ENCODE measurements around the gene MYBPH.

The MYBPH gene

DNA sequence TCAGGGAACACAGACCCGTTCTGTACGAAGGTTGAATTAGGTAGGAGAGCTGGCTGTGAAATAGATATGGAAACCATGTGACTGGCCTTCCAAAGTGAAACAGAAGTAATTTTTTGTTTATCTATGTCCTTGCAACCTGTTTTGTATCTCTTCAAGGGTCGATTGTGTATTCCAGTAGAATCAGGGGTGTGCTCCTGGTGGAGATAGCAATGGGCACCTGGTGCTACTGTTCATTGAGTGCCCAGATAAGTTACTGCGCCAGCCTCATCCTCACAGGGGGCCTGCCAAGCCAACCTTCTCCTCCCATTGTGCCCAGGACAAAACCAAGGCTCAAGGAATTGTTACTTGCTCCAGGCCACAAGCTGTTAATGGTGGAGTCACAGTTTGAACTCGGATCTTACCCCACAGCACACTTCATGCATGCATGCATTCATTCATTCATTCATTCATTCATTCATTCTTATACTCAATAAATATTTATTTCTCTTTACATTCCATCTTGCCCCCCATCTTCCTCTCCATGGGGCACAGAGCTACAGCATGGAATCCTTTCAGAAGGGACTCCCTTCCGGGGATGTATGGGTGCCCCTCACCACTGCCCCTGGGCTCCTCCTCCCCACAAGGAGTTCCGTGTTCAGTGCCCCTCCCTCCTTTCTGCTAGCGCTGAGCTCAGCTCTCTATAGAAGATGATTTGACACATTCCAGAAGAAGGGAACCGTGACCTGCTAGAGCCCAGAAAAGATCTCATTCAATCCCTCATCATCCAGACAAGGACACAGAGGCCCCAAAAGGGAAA, 24.1 kb downstream of the MYBPH start:
- no peak overlapping the region for H3K27ac ChIP-seq
- no peaks in the 10 kb centered on the region for H3K36me3 ChIP-seq (ENCODE audit: insufficient read depth)
- no peaks in the 10 kb centered on the region for H3K79me2 ChIP-seq (ENCODE audit: insufficient read depth, low read depth)
- peaks cover 11% of the 10 kb centered on the region; the same call in 1 of the 2 replicates for H3K27me3 ChIP-seq (ENCODE audit: insufficient read depth, low read depth)
- no peak overlapping the region for H2AFZ ChIP-seq (ENCODE audit: low read depth)
- TF ChIP-seq, protein P1, sequence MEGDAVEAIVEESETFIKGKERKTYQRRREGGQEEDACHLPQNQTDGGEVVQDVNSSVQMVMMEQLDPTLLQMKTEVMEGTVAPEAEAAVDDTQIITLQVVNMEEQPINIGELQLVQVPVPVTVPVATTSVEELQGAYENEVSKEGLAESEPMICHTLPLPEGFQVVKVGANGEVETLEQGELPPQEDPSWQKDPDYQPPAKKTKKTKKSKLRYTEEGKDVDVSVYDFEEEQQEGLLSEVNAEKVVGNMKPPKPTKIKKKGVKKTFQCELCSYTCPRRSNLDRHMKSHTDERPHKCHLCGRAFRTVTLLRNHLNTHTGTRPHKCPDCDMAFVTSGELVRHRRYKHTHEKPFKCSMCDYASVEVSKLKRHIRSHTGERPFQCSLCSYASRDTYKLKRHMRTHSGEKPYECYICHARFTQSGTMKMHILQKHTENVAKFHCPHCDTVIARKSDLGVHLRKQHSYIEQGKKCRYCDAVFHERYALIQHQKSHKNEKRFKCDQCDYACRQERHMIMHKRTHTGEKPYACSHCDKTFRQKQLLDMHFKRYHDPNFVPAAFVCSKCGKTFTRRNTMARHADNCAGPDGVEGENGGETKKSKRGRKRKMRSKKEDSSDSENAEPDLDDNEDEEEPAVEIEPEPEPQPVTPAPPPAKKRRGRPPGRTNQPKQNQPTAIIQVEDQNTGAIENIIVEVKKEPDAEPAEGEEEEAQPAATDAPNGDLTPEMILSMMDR (conservative IDR thresholded peaks at IDR 0.05; ENCODE audit: low read depth, low read length): no peak
- no peak overlapping the region for H3K4me3 ChIP-seq (IDR thresholded peaks at IDR 0.05; ENCODE audit: insufficient read depth, low read depth, low read length)
- no peak overlapping the region for H3K4me2 ChIP-seq
- H4K20me1 ChIP-seq (ENCODE audit: insufficient read depth): no peaks in the 10 kb centered on the region
- H3K4me1 ChIP-seq (ENCODE audit: low read depth, poor library complexity, severe bottlenecking): no peaks in the 10 kb centered on the region
- no peak overlapping the region for H3K9ac ChIP-seq

DNA sequence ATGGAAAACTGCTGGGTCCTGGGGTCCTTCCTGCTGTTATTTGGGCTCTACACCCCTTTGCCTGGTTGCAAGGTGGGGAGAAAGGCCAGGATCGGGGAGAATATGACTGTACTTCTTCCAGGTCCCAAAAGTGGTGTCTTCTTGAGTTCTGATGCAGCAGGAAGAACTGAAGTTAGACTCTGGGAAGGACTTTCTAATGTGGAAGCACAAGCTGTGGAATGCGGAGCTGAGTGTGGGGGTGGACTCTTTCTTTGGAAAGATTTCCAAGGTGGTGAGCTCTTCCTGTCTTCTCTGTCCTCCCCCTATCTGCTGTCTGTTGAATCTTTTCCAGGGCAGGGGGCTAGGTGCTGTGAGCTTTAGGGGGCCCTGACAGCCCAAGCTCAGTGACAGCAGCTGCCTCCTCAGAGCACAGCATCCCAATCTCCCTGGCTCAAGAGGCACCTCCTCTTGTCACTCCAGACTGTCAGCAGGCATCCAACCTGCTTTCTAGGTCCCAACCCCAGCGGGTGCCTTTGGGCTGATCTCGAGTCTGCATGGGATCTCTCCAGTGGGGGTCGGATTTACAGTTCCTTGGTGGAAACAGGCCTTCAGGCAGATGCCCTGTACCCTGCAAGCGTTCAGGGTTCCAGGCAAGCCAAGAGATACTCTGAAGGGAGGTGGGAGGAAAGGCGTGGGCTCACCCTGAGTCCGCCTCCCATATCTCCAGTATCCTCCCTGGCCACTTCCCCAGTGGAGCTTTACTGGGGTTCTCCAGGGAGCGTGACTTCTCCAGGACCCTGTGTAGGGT, 24.9 kb downstream of the MYBPH start:
- Histone ChIP-seq H4K20me1 (ENCODE audit: insufficient read depth) (no peaks in the 10 kb centered on the region), H3K4me2 (no peak overlapping the region), H3K27ac (no peak overlapping the region), H3K4me3 (IDR thresholded peaks at IDR 0.05; ENCODE audit: insufficient read depth, low read depth, low read length) (no peak overlapping the region), H3K36me3 (ENCODE audit: insufficient read depth) (no peaks in the 10 kb centered on the region), H2AFZ (ENCODE audit: low read depth) (no peak overlapping the region), H3K9ac (no peak overlapping the region), H3K4me1 (ENCODE audit: low read depth, poor library complexity, severe bottlenecking) (no peaks in the 10 kb centered on the region), H3K79me2 (ENCODE audit: insufficient read depth, low read depth) (no peaks in the 10 kb centered on the region), H3K27me3 (ENCODE audit: insufficient read depth, low read depth) (peaks cover 11% of the 10 kb centered on the region; the same call in 1 of the 2 replicates)
- TF ChIP-seq, protein P1 (conservative IDR thresholded peaks at IDR 0.05; ENCODE audit: low read depth, low read length): no peak

DNA sequence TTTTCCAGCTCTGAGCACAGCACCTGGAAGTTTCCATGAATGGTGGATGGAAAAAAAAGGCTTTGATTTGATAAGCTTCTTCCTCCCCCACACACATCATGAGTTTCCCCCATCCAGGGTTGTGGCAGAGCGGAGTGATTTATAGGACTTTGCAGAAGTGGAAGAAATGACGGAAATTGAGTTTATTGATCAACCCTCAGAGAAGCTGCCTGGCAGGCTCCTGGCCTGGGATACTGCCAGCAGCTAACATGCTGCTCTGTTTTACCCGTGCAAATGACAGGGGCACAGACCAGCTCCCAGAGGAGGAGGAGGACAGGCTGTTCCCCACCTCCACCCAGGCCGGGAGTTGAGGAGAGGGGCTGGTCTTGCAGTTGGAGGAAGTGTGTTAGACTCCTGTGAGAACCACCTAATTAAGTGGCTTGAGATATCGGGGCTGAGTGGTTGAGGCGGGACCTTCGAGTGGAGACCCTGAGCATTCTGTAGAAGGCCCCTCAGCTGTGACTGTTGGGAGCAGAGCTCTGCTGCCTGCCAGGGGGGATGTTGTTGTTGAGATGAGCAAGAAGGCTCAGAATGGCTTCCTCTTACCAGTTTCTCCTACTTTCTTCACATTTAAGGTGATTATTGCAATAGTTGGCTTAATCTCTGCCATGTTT, 26.3 kb downstream of the MYBPH start:
- H3K36me3 ChIP-seq (ENCODE audit: insufficient read depth): no peaks in the 10 kb centered on the region
- TF ChIP-seq, protein P1 (conservative IDR thresholded peaks at IDR 0.05; ENCODE audit: low read depth, low read length): no peak
- peaks cover 11% of the 10 kb centered on the region; the same call in 1 of the 2 replicates for H3K27me3 ChIP-seq (ENCODE audit: insufficient read depth, low read depth)
- no peak overlapping the region for H3K4me3 ChIP-seq (IDR thresholded peaks at IDR 0.05; ENCODE audit: insufficient read depth, low read depth, low read length)
- no peak overlapping the region for H2AFZ ChIP-seq (ENCODE audit: low read depth)
- H4K20me1 ChIP-seq (ENCODE audit: insufficient read depth): no peaks in the 10 kb centered on the region
- no peaks in the 10 kb centered on the region for H3K79me2 ChIP-seq (ENCODE audit: insufficient read depth, low read depth)
- no peak overlapping the region for H3K27ac ChIP-seq
- H3K4me1 ChIP-seq (ENCODE audit: low read depth, poor library complexity, severe bottlenecking): no peaks in the 10 kb centered on the region
- no peak overlapping the region for H3K9ac ChIP-seq
- no peak overlapping the region for H3K4me2 ChIP-seq

DNA sequence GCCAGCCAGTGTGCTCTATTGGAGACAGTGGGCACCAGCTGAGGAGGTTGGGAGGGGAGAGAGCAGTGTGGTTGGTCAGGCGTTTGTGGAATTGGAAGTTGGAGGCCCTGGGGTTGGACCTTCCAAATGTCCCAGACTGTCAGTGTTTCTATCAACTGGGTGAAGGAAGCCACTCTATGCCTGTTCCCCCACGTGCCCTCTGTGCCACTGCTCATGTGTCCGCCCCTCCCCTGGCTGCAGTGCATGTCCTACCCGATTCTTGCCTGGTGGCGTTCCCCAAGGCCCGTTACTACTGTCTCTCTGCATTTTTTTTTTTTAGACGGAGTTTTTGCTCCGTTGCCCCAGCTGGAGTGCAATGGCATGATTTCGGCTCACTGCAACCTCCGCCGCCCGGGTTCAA, 27.0 kb downstream of the MYBPH start:
- H3K9ac ChIP-seq: no peak overlapping the region
- H3K27ac ChIP-seq: no peak overlapping the region
- no peak overlapping the region for H3K4me3 ChIP-seq (IDR thresholded peaks at IDR 0.05; ENCODE audit: insufficient read depth, low read depth, low read length)
- TF ChIP-seq, protein P1 (conservative IDR thresholded peaks at IDR 0.05; ENCODE audit: low read depth, low read length): no peak
- H2AFZ ChIP-seq (ENCODE audit: low read depth): no peak overlapping the region
- H3K4me1 ChIP-seq (ENCODE audit: low read depth, poor library complexity, severe bottlenecking): no peaks in the 10 kb centered on the region
- no peaks in the 10 kb centered on the region for H4K20me1 ChIP-seq (ENCODE audit: insufficient read depth)
- no peaks in the 10 kb centered on the region for H3K36me3 ChIP-seq (ENCODE audit: insufficient read depth)
- peaks cover 5% of the 10 kb centered on the region; the same call in 1 of the 2 replicates for H3K27me3 ChIP-seq (ENCODE audit: insufficient read depth, low read depth)
- H3K79me2 ChIP-seq (ENCODE audit: insufficient read depth, low read depth): no peaks in the 10 kb centered on the region
- H3K4me2 ChIP-seq: no peak overlapping the region
